Ovary (tissue), 9 donors: ENCODE data around the gene PATJ. TPM values are rescaled to one million over a fixed set of nuclear protein-coding genes. Genes with fewer than 3 reads are reported as not detected.

Source experiments
- DNase-seq, 5 donors: peaks; one replicate each; pipeline ENCODE4 v3.0.0-alpha.2; 2019 to 2020
- H3K27ac ChIP-seq, 2 donors: fragments of 200-600 bp; one replicate each; pipeline versions ENCODE4 v1.5.1 to v1.8.0; 2019 to 2022
- H3K27me3 ChIP-seq: fragments of 200-600 bp; one replicate; pipeline ENCODE4 v1.8.0; 2022
- H3K36me3 ChIP-seq: fragments of 200-600 bp; sonication (generic); one replicate; pipeline ENCODE4 v1.5.1; 2019
- H3K4me1 ChIP-seq: one replicate; pipeline ENCODE4 v1.8.1; 2013; ENCODE audit warnings: mild to moderate bottlenecking, moderate library complexity; ENCODE audit not compliant: insufficient read depth
- H3K4me3 ChIP-seq: fragments of 200-600 bp; sonication (generic); one replicate; pipeline ENCODE4 v1.5.1; 2017
- H3K9me3 ChIP-seq, 2 donors: fragments of 200-600 bp in 1 of 2; sonication (generic) in 1 of 2; one replicate each; pipeline versions ENCODE4 v1.5.1 to v1.8.1; 2013 to 2019; ENCODE audit warnings: mild to moderate bottlenecking in 1 of 2, moderate library complexity in 1 of 2
- EP300 ChIP-seq: sonication (generic); formaldehyde crosslinking; IDR thresholded peaks from one replicate; pipeline ENCODE4 v1.6.1; 2017; ENCODE audit warnings: antibody characterized with exemption
- POLR2A ChIP-seq: fragments of 450-650 bp; IDR thresholded peaks from one replicate; pipeline ENCODE4 v1.6.1; 2017; ENCODE audit warnings: antibody characterized with exemption, mild to moderate bottlenecking, moderate library complexity
- WGBS, 3 donors: extraction: QIAGEN DNeasy Blood & Tissue Kit in 1 of 3; methylation state at CpG; one replicate each; pipeline versions ENCODE4 v1.1.5 to v1.1.7; 2013 to 2017; 5-methylcytosine and 5-hydroxymethylcytosine counted together
- intact Hi-C, 4 donors: fragments of 100-400 bp; cut with DNase I; formaldehyde crosslinking; loops; one replicate each; pipeline versions ENCODE4 v1.11.0 to v1.15.1; 2022 to 2023
- polyA plus RNA-seq, 2 donors: library from polyadenylated mRNA; stranded (reverse); fragments of 200-250 nt in 1 of 2; fragments of 350-450 nt in 1 of 2; fragmentation: Illumina TruSeq in 1 of 2; extraction: RNeasy Lipid Tissue Mini Kit (QIAGEN cat#74804) in 1 of 2; gene quantifications; one replicate each; pipeline ENCODE4 v1.2.3, GENCODE V29; 2013 to 2014
- total RNA-seq, 7 donors: library from RNA; depleted of rRNA in 2 of 7; stranded (reverse); fragments of >200 nt in 2 of 7; fragmentation: NEBNext Ultra II Directional in 3 of 7; extraction: Animal tissue kit (Norgen Biotek cat#: 25700) in 3 of 7; gene quantifications; one replicate each; pipeline versions ENCODE4 v1.1.0 to v1.2.4, GENCODE V29; 2016 to 2023
- TF ChIP-seq, protein P1 (sequence below), 3 donors: fragments of 450-650 bp in 2 of 3; fragments of 200-600 bp in 1 of 3; IDR thresholded peaks; one replicate each; pipeline versions ENCODE4 v1.5.1 to v1.8.0; 2016 to 2022; ENCODE audit warnings: antibody characterized with exemption in 3 of 3, mild to moderate bottlenecking in 1 of 3
- donor health status: DM: no; HTN: no; CAD: no; lungs with moderate emphysema.
- donor health status: DM: no; HTN: no; CAD: no.
- donor health status: Bipolar disorder and iron deficiency.
- donor health status: DM: yes; HTN: yes; CAD: no.
- donor health status: DM: no; HTN: no; CAD: no.
- donor health status: DM: yes; HTN: yes; CAD: no.

Gene PATJ
- total and polyA plus RNA-seq, 9 donors: 7.6 to 60.1 (median 25.5) TPM

GRCh38 chr1:61930116-61930645 lies 187.9 kb downstream of the PATJ start:
- TF ChIP-seq EP300 (no peak), POLR2A (no peak)
- TF ChIP-seq, protein P1, sequence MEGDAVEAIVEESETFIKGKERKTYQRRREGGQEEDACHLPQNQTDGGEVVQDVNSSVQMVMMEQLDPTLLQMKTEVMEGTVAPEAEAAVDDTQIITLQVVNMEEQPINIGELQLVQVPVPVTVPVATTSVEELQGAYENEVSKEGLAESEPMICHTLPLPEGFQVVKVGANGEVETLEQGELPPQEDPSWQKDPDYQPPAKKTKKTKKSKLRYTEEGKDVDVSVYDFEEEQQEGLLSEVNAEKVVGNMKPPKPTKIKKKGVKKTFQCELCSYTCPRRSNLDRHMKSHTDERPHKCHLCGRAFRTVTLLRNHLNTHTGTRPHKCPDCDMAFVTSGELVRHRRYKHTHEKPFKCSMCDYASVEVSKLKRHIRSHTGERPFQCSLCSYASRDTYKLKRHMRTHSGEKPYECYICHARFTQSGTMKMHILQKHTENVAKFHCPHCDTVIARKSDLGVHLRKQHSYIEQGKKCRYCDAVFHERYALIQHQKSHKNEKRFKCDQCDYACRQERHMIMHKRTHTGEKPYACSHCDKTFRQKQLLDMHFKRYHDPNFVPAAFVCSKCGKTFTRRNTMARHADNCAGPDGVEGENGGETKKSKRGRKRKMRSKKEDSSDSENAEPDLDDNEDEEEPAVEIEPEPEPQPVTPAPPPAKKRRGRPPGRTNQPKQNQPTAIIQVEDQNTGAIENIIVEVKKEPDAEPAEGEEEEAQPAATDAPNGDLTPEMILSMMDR (IDR thresholded peaks at IDR 0.05): no peak
- no peaks in the 10 kb centered on the region for H3K9me3 ChIP-seq
- WGBS, 3 donors: 92 to 94% (median 94%) methylated on average over 5 of the region's 5 CpGs
- intact Hi-C loops: no loop called here
- no peaks in the 10 kb centered on the region for H3K27me3 ChIP-seq
- no peaks in the 10 kb centered on the region for H3K4me1 ChIP-seq
- H3K36me3 ChIP-seq: no peaks in the 10 kb centered on the region
- no peak overlapping the region for H3K4me3 ChIP-seq
- no peak overlapping the region for H3K27ac ChIP-seq
- no peak for DNase-seq

GRCh38 chr1:61931587-61932279 lies 189.5 kb downstream of the PATJ start:
- Histone ChIP-seq H3K36me3 (no peaks in the 10 kb centered on the region), H3K4me3 (no peak overlapping the region), H3K27ac (no peak overlapping the region), H3K9me3 (no peaks in the 10 kb centered on the region), H3K27me3 (no peaks in the 10 kb centered on the region), H3K4me1 (no peaks in the 10 kb centered on the region)
- TF ChIP-seq, protein P1 (IDR thresholded peaks at IDR 0.05): no peak
- TF ChIP-seq POLR2A (no peak), EP300 (no peak)
- intact Hi-C loops: no loop called here
- 93 to 97% (median 96%) methylated on average over 3 of the region's 3 CpGs for WGBS, 3 donors
- no peak for DNase-seq

GRCh38 chr1:61935516-61935915 lies 193.2 kb downstream of the PATJ start:
- no peak for DNase-seq
- TF ChIP-seq EP300: no peak
- TF ChIP-seq, protein P1 (IDR thresholded peaks at IDR 0.05): no peak
- no peak for TF ChIP-seq POLR2A
- no peaks in the 10 kb centered on the region for H3K4me1 ChIP-seq
- no peaks in the 10 kb centered on the region for H3K27me3 ChIP-seq
- no peaks in the 10 kb centered on the region for H3K36me3 ChIP-seq
- H3K4me3 ChIP-seq: no peak overlapping the region
- H3K9me3 ChIP-seq: no peaks in the 10 kb centered on the region
- no peak overlapping the region for H3K27ac ChIP-seq
- 94 to 96% (median 96%) methylated on average over 3 of the region's 3 CpGs for WGBS, 3 donors
- intact Hi-C loops: no loop called here

GRCh38 chr1:61936839-61937238 lies 194.6 kb downstream of the PATJ start:
- Histone ChIP-seq H3K4me1 (no peaks in the 10 kb centered on the region), H3K4me3 (no peak overlapping the region), H3K27me3 (no peaks in the 10 kb centered on the region), H3K36me3 (no peaks in the 10 kb centered on the region), H3K9me3 (no peaks in the 10 kb centered on the region), H3K27ac (no peak overlapping the region)
- DNase-seq: no peak
- WGBS, 3 donors: 69 to 79% (median 70%) methylated on average over 5 of the region's 5 CpGs
- intact Hi-C loops: no loop called here
- no peak for TF ChIP-seq POLR2A
- TF ChIP-seq, protein P1 (IDR thresholded peaks at IDR 0.05): no peak
- TF ChIP-seq EP300: no peak
